ENCODE results near the gene HPGDS. TPM values are rescaled to one million over a fixed set of nuclear protein-coding genes. Genes with fewer than 3 reads are reported as not detected.

HPGDS gene
- polyA plus RNA-seq, 1 donor from 2014 or later: not detected

DNA sequence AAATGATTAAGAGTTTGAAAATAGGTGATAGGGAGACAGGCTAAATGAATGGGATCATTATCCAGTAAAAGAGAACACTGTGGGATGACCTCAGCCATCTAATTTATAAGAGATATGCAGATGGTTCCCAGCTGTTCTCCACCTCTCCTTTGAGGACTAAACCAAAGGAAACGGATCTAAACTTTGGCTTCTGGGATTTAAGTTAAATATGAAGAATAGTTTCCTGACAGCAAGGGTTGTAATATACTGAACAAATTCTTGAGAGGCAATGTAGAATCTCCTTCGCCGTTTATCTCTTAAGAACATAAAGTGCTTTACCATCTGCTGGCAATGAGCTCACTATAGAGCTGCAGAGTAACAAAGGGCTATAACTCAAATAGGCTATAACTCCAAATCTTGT, 35.4 kb upstream of the HPGDS start:
- no peaks in the 10 kb centered on the region for H3F3A ChIP-seq (ENCODE audit: insufficient read depth, low read length, poor library complexity, severe bottlenecking)
- H3K27ac ChIP-seq (ENCODE audit: low read length): no peak overlapping the region
- TF ChIP-seq, protein P1, sequence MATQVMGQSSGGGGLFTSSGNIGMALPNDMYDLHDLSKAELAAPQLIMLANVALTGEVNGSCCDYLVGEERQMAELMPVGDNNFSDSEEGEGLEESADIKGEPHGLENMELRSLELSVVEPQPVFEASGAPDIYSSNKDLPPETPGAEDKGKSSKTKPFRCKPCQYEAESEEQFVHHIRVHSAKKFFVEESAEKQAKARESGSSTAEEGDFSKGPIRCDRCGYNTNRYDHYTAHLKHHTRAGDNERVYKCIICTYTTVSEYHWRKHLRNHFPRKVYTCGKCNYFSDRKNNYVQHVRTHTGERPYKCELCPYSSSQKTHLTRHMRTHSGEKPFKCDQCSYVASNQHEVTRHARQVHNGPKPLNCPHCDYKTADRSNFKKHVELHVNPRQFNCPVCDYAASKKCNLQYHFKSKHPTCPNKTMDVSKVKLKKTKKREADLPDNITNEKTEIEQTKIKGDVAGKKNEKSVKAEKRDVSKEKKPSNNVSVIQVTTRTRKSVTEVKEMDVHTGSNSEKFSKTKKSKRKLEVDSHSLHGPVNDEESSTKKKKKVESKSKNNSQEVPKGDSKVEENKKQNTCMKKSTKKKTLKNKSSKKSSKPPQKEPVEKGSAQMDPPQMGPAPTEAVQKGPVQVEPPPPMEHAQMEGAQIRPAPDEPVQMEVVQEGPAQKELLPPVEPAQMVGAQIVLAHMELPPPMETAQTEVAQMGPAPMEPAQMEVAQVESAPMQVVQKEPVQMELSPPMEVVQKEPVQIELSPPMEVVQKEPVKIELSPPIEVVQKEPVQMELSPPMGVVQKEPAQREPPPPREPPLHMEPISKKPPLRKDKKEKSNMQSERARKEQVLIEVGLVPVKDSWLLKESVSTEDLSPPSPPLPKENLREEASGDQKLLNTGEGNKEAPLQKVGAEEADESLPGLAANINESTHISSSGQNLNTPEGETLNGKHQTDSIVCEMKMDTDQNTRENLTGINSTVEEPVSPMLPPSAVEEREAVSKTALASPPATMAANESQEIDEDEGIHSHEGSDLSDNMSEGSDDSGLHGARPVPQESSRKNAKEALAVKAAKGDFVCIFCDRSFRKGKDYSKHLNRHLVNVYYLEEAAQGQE (IDR thresholded peaks at IDR 0.05; ENCODE audit: borderline replicate concordance): no peak
- TF ChIP-seq CTCF (IDR thresholded peaks at IDR 0.05; ENCODE audit: poor library complexity, severe bottlenecking) (no peak), RAD21 (conservative IDR thresholded peaks at IDR 0.05) (no peak), POLR2AphosphoS5 (IDR thresholded peaks at IDR 0.05) (no peak), SMC3 (conservative IDR thresholded peaks at IDR 0.05; ENCODE audit: poor library complexity) (no peak), MXI1 (conservative IDR thresholded peaks at IDR 0.05; ENCODE audit: poor library complexity, severe bottlenecking) (no peak), TAF1 (IDR thresholded peaks at IDR 0.05; ENCODE audit: low read depth) (no peak), EP300 (conservative IDR thresholded peaks at IDR 0.05; ENCODE audit: poor library complexity, severe bottlenecking) (no peak), EZH2 (IDR thresholded peaks at IDR 0.05; ENCODE audit: borderline replicate concordance, insufficient read depth, low read length, poor library complexity, severe bottlenecking) (no peak)
- H3K9me3 ChIP-seq (ENCODE audit: low read length): no peaks in the 10 kb centered on the region
- H3K9me2 ChIP-seq (ENCODE audit: insufficient read depth, low read length): no peaks in the 10 kb centered on the region
- H3K4me3 ChIP-seq (ENCODE audit: low read length): no peak overlapping the region
- H3K27me3 ChIP-seq (ENCODE audit: insufficient read depth, low read depth, low read length): no peaks in the 10 kb centered on the region
- no peak overlapping the region for H2AFZ ChIP-seq (ENCODE audit: low read depth, low read length)
- no peaks in the 10 kb centered on the region for H3K79me2 ChIP-seq (replicated peaks; ENCODE audit: insufficient read depth, low read length)
- H3K4me2 ChIP-seq (ENCODE audit: low read length): no peak overlapping the region
- H3K9ac ChIP-seq (ENCODE audit: low read length): no peak overlapping the region
- no peaks in the 10 kb centered on the region for H4K20me1 ChIP-seq (ENCODE audit: insufficient read depth)
- no peaks in the 10 kb centered on the region for H3K36me3 ChIP-seq (ENCODE audit: insufficient read depth, low read length)

GRCh38 chr4:94377294-94377693, 34.7 kb upstream of the HPGDS start:
- Histone ChIP-seq H3K27me3 (ENCODE audit: insufficient read depth, low read depth, low read length) (no peaks in the 10 kb centered on the region), H3K4me2 (ENCODE audit: low read length) (no peak overlapping the region), H3K36me3 (ENCODE audit: insufficient read depth, low read length) (no peaks in the 10 kb centered on the region), H3K4me3 (ENCODE audit: low read length) (no peak overlapping the region), H3K9me3 (ENCODE audit: low read length) (no peaks in the 10 kb centered on the region), H3K27ac (ENCODE audit: low read length) (no peak overlapping the region), H3K9me2 (ENCODE audit: insufficient read depth, low read length) (no peaks in the 10 kb centered on the region), H3K9ac (ENCODE audit: low read length) (no peak overlapping the region), H2AFZ (ENCODE audit: low read depth, low read length) (no peak overlapping the region), H3K79me2 (replicated peaks; ENCODE audit: insufficient read depth, low read length) (no peaks in the 10 kb centered on the region), H4K20me1 (ENCODE audit: insufficient read depth) (no peaks in the 10 kb centered on the region), H3F3A (ENCODE audit: insufficient read depth, low read length, poor library complexity, severe bottlenecking) (no peaks in the 10 kb centered on the region)
- TF ChIP-seq RAD21 (conservative IDR thresholded peaks at IDR 0.05) (no peak), EZH2 (IDR thresholded peaks at IDR 0.05; ENCODE audit: borderline replicate concordance, insufficient read depth, low read length, poor library complexity, severe bottlenecking) (no peak), SMC3 (conservative IDR thresholded peaks at IDR 0.05; ENCODE audit: poor library complexity) (no peak), MXI1 (conservative IDR thresholded peaks at IDR 0.05; ENCODE audit: poor library complexity, severe bottlenecking) (no peak), CTCF (IDR thresholded peaks at IDR 0.05; ENCODE audit: poor library complexity, severe bottlenecking) (no peak)
- TF ChIP-seq, protein P1 (IDR thresholded peaks at IDR 0.05; ENCODE audit: borderline replicate concordance): no peak
